IPS DF 6.9 (cell line): ENCODE results near the gene DCP1A.

Source experiments
- DNase-seq: peaks from one replicate; pipeline ENCODE4 v3.0.0-alpha.2; 2013; ENCODE audit warnings: low read depth, low spot score
- H3K27ac ChIP-seq: one replicate; pipeline ENCODE4 v1.5.1; 2013; ENCODE audit warnings: low read length, control low read depth
- H3K27me3 ChIP-seq: 2 replicates; pipeline ENCODE4 v1.6.1; 2013; ENCODE audit warnings: mild to moderate bottlenecking, low read length; ENCODE audit not compliant: control insufficient read depth, insufficient read depth
- H3K36me3 ChIP-seq: 2 replicates; pipeline ENCODE4 v1.6.1; 2013; ENCODE audit warnings: low read length; ENCODE audit not compliant: control insufficient read depth, insufficient read depth
- H3K4me1 ChIP-seq: 2 replicates; pipeline ENCODE4 v1.6.1; 2013; ENCODE audit warnings: low read length; ENCODE audit not compliant: control insufficient read depth, insufficient read depth
- H3K4me3 ChIP-seq: 2 replicates; pipeline ENCODE4 v1.5.1; 2013; ENCODE audit warnings: mild to moderate bottlenecking, low read length
- H3K9me3 ChIP-seq: 2 replicates; pipeline ENCODE4 v1.6.1; 2013; ENCODE audit warnings: low read length, inconsistent platforms; ENCODE audit not compliant: control insufficient read depth, insufficient read depth
- WGBS: extraction: QIAGEN DNeasy Blood & Tissue Kit; methylation state at CpG from one replicate; pipeline ENCODE4 v1.1.7; 2013; ENCODE audit warnings: mixed read lengths, missing lambda C conversion rate; ENCODE audit not compliant: insufficient read length, insufficient coverage; 5-methylcytosine and 5-hydroxymethylcytosine counted together

DCP1A gene

DNA sequence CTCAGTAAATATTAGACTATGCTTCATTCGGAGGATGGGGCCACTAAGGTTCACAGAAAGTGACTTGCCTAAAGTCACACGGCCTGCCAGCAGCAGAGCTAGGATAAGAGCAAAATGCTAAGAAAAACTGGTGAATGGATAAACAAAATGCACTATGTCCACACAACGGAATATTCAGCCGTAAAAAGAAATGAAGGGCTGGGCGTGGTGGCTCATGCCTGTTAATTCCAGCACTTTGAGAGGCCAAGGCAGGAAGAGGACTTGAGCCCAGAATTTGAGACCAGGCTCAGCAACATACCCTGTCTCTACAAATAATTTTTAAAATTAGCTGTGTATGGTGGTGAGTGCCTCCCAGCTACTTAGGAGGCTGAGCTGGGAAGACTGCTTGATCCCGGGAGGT, 99.2 kb downstream of the DCP1A start:
- Histone ChIP-seq H3K36me3 (no peaks in the 10 kb centered on the region), H3K4me1 (peaks cover 17% of the 10 kb centered on the region), H3K27ac (no peak overlapping the region), H3K9me3 (no peaks in the 10 kb centered on the region), H3K4me3 (no peak overlapping the region), H3K27me3 (no peaks in the 10 kb centered on the region)
- WGBS, result no CpG with 5 or more reads among the region's 6 CpGs
- DNase-seq, result no peak

DNA sequence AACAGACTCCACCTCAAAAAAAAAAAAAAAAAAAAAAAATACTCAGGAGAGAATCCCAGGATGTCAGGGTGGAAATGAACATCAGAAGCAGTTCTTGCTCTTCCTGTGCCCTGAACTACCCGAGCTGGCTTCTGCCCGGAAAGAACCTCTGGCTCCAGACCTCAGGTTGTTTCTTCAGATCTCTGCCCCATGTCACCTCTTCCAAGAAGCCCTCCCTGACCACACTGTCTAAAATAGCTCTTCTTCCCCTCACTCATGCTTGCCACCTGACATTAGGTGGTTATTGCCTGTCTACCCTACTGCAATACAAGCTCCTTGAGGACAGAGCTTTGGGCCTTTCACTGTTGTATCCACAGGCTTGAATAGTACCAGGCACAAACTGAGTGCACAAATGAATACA, 99.7 kb downstream of the DCP1A start:
- no peaks in the 10 kb centered on the region for H3K9me3 ChIP-seq
- peaks cover 17% of the 10 kb centered on the region for H3K4me1 ChIP-seq
- H3K27ac ChIP-seq, result no peak overlapping the region
- WGBS, result no CpG with 5 or more reads among the region's 2 CpGs
- H3K4me3 ChIP-seq, result no peak overlapping the region
- no peaks in the 10 kb centered on the region for H3K27me3 ChIP-seq
- H3K36me3 ChIP-seq, result no peaks in the 10 kb centered on the region
- no peak for DNase-seq

DNA sequence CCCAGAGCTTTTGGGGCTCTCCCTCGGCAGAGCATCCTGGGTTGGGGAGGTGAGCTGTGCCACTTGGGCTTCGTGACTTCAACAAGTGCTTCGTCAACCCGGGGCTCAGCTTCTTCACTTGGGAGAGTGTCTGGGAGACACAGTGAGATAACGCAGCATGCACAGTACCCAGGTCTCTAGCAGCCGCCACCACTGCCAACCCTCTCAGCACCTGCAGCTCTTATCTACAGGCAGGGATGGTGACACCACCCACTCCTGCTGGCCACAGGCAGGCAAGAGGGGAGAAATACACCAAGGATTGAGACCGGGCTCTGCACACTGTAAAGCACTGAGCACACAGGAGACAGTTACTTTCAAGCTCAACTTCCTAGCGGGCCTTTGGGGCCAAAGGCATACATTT, 103.1 kb downstream of the DCP1A start:
- Histone ChIP-seq H3K9me3 (no peaks in the 10 kb centered on the region), H3K27me3 (no peaks in the 10 kb centered on the region), H3K4me3 (no peak overlapping the region), H3K36me3 (peaks cover 28% of the 10 kb centered on the region), H3K27ac (no peak overlapping the region), H3K4me1 (peaks cover 5% of the 10 kb centered on the region; the same call in 1 of the 2 replicates)
- no CpG with 5 or more reads among the region's 8 CpGs for WGBS
- no peak for DNase-seq

DNA sequence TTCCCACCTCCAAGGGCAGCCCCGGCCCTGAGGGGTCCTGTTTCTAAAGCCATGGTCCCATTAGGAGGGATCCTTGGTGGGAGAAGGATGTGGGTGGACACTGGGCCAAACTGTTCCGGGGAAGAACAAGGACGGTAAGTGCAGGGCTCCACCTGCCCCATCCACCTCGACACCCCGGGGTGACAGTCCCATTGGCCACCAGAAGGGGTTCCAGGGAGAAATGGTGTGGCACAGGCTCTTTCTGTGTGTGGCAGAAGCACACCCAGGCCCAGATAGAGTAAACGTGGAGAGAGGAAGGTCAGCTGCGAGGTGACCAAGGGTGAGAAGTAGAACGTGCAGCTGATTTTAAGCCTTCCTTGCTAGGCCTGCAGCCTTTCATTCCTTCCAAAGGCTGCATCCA, 103.6 kb downstream of the DCP1A start:
- no peak overlapping the region for H3K4me3 ChIP-seq
- H3K27me3 ChIP-seq, result no peaks in the 10 kb centered on the region
- H3K9me3 ChIP-seq, result no peaks in the 10 kb centered on the region
- no CpG with 5 or more reads among the region's 8 CpGs for WGBS
- H3K27ac ChIP-seq, result no peak overlapping the region
- H3K4me1 ChIP-seq, result peaks cover 5% of the 10 kb centered on the region; the same call in 1 of the 2 replicates
- DNase-seq, result no peak
- peaks cover 28% of the 10 kb centered on the region for H3K36me3 ChIP-seq

DNA sequence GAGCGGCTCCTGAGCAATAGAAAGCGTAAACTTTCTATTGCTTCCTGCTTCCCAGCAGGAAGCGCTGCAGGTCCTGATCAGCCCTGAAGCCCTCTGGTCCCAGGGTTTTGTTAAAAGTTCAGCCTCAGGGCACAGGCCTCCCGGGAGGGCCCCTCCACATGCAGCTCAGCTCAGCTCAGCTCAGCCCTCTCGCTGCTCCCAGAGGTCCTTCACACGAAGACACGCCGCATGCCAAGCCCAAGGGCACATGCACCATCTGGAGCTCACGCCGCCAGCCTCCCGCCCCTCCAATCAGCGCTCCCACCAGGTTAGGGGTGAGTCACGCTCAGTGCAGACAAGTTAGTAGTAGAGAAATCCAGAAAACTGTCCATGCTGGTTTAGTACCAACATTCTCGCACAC, 104.2 kb downstream of the DCP1A start:
- Histone ChIP-seq H3K36me3 (peaks cover 34% of the 10 kb centered on the region), H3K4me1 (peaks cover 5% of the 10 kb centered on the region; the same call in 1 of the 2 replicates), H3K4me3 (no peak overlapping the region), H3K9me3 (no peaks in the 10 kb centered on the region), H3K27me3 (no peaks in the 10 kb centered on the region), H3K27ac (no peak overlapping the region)
- no CpG with 5 or more reads among the region's 14 CpGs for WGBS
- no peak for DNase-seq

DNA sequence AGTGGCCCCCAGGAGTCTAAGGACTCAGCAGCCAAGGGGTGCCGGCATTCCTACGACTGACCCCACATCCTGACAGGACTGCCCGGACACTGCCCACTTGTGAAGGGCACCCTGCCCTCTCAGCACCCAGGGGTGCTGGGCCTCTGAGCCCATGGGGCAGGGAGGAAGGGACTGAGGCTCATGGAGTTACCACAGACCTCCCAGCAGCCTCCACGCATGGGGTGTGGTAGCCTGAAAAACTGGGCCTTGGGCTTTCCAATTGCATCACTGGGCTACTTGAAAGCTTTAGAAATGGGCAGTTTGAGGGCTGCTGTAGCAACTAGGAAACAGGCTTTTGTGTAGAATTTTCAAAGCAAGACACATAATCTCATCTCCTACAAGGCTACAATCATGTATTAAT, 104.7 kb downstream of the DCP1A start:
- WGBS, result no CpG with 5 or more reads among the region's 4 CpGs
- Histone ChIP-seq H3K9me3 (no peaks in the 10 kb centered on the region), H3K4me1 (peaks cover 5% of the 10 kb centered on the region; the same call in 1 of the 2 replicates), H3K27ac (no peak overlapping the region), H3K27me3 (no peaks in the 10 kb centered on the region), H3K4me3 (no peak overlapping the region), H3K36me3 (peaks cover 38% of the 10 kb centered on the region)
- DNase-seq, result no peak

DNA sequence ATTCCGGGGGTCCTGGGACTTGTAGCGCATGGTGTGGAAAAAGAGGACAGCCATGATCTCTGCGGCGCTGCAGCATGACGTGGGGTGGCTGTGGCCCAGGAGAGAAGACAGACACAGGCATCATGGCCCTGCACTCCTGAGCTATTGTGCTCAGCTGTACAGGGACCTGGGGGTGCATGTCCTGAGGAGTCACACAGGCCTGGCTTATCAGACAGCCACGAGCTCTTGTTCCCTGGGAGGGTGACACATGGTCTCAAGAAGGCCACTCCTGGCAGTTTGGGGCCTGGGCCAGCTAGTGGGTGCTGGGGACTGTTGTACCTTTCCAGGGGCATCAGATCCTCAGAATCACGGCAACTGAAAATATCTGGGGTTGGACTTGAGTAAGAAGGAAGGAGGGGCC, 105.2 kb downstream of the DCP1A start:
- Histone ChIP-seq H3K4me1 (peaks cover 5% of the 10 kb centered on the region; the same call in 1 of the 2 replicates), H3K36me3 (peaks cover 38% of the 10 kb centered on the region), H3K9me3 (no peaks in the 10 kb centered on the region), H3K27me3 (no peaks in the 10 kb centered on the region), H3K4me3 (no peak overlapping the region), H3K27ac (no peak overlapping the region)
- DNase-seq, result no peak
- WGBS, result no CpG with 5 or more reads among the region's 7 CpGs

DNA sequence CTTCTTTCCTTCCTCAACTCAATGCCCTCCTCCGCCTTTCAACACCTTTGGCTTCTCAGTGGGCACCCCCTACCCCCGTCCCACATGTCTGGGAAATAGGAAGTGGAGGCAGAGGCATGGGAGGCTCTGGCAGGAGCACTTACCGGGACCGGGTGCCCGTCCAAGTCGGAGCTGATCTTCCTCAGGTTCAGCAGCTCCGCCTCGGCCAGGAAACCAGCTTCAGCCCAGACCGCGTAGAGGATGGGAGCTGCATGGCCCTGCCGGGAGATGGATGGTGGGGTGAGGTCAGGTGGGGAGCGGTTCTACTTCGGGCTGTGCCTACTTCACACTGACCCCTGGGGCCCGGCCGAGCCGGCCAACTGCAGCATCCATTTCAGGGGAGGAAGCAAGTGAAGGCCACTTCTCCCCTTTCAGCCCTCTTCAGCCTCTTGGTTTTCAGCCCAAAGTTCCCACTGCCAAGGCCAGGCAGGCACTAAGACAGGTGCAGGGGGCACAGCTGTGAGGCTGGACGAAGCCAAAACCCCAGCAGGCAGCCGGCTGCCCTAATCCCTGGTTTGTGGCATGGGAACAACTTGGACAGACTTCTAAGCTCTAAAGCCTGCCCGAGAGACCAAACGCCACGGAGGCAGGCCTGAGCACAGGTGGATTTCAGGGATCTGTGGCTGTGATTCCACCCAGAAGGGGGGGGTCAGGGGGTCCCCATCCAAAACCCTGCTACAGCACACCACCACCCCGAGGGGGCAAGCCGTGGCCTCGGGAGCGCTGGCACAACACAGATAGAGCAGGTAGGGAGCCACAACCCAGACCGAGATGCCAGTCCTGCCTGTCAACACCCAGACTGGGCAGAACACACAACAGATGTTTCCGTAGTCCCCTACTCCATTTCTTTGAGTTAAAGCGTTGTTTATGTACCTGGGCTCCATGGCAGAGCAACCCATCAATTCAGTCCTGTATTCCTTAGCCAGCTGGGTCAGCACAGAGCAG, 106.1 kb downstream of the DCP1A start:
- no CpG with 5 or more reads among the region's 28 CpGs for WGBS
- Histone ChIP-seq H3K9me3 (no peaks in the 10 kb centered on the region), H3K36me3 (peaks cover 44% of the 10 kb centered on the region), H3K4me1 (peaks cover 5% of the 10 kb centered on the region; the same call in 1 of the 2 replicates), H3K27me3 (no peaks in the 10 kb centered on the region), H3K4me3 (no peak overlapping the region), H3K27ac (no peak overlapping the region)
- no peak for DNase-seq

DNA sequence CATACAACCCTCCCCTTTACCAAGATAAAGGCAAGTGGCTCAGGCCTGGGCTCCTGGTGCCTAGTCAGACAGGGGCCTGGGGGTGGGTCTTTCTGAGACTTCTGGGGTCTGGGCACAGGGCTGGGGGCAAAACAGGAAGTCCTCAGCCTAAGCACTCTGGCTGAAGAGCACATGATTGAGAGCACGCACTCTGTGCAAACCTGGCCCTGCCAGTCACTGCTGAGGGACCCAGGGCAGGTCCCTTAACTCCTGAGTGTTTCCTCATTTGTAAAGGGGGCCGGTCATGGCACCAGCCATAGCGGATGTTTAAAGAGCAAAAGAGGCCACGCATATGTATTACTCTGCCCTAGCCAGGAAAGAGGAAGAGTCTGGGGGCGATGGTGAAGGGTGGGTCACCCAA, 107.5 kb downstream of the DCP1A start:
- H3K4me1 ChIP-seq, result peaks cover 5% of the 10 kb centered on the region; the same call in 1 of the 2 replicates
- no peaks in the 10 kb centered on the region for H3K9me3 ChIP-seq
- H3K27ac ChIP-seq, result no peak overlapping the region
- H3K27me3 ChIP-seq, result no peaks in the 10 kb centered on the region
- H3K36me3 ChIP-seq, result peaks cover 52% of the 10 kb centered on the region
- no CpG with 5 or more reads among the region's 5 CpGs for WGBS
- no peak overlapping the region for H3K4me3 ChIP-seq
- DNase-seq, result no peak

DNA sequence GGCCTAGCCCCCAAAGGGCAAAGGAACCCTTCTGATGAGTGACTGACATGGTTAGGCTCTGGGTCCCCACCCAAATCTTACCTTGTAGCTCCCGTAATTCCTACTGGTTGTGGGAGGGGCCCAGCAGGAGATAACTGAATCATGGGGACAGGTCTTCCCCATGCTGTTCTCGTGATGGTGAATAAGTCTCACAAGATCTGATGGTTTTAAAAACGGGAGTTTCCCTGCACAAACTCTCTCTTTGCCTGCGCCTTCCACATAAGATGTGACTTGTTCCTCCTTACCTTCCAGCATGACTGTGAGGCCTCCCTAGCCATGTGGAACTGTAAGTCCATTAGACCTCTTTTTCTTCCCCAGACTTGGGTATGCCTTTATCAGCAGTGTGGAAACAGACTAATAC, 108.5 kb downstream of the DCP1A start:
- WGBS, result no CpG with 5 or more reads among the region's 4 CpGs
- Histone ChIP-seq H3K4me1 (peaks cover 3% of the 10 kb centered on the region; the same call in 1 of the 2 replicates), H3K36me3 (peaks cover 59% of the 10 kb centered on the region), H3K9me3 (no peaks in the 10 kb centered on the region), H3K4me3 (no peak overlapping the region), H3K27me3 (no peaks in the 10 kb centered on the region), H3K27ac (no peak overlapping the region)
- no peak for DNase-seq
